SU-DHL-6 (cell line): ENCODE results near the gene KRTAP17-1.

Source experiments
- EZH2phosphoT487 ChIP-seq: fragments of 200-600 bp; sonication (generic), shearing (Covaris generic); conservative IDR thresholded peaks from 2 replicates; pipeline ENCODE4 v1.6.1; 2018; ENCODE audit warnings: mild to moderate bottlenecking, antibody characterized with exemption, low read length, moderate library complexity, mixed read lengths
- TF ChIP-seq, protein P1 (sequence below): fragments of 200-600 bp; sonication (generic); IDR thresholded peaks from one replicate; pipeline ENCODE4 v1.5.1; 2017; ENCODE audit warnings: antibody characterized with exemption, mild to moderate bottlenecking, low read length, moderate library complexity; ENCODE audit not compliant: insufficient read depth, poor library complexity, severe bottlenecking

DNA sequence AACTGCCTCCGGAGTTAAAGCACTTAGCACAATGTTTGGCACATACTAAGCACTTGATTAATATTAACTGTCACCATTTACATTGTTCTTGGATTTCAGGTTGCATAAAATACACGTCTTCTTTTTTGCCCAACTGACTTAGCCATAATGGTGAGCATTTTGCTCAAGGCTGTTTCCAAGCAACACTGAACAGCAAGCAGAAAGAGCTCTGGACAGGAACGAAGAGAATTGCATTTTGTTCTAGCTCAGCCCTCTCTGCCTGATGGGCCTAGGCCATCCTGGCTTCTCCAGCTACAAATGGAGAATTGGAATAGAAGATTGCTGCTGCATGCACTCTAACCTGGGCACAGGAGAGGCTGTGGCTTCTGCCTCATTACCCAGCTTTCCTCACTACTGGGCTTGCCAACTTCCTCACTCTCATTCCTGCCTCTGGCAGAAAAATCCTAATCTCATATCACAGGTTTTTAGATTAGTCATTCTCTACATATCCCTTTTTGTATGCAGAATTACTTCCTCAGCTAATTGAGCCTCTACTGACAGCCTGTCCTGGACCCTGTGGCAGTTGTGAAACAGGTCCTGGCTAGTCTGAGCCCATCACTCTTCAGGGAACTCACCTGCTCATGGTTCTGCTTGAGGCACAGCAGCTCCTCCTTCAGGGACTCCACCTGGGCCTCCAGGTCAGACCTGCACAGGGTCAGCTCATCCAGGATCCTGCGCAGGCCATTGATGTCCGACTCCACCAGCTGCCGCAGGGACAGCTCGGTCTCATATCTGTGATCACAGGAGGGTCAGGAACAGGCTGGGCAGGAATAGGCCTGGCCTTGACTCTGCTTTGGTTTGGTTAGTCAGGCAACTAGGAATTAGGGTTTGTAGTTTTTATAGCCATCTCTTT is 32.6 kb upstream of the KRTAP17-1 start:
- TF ChIP-seq, protein P1, sequence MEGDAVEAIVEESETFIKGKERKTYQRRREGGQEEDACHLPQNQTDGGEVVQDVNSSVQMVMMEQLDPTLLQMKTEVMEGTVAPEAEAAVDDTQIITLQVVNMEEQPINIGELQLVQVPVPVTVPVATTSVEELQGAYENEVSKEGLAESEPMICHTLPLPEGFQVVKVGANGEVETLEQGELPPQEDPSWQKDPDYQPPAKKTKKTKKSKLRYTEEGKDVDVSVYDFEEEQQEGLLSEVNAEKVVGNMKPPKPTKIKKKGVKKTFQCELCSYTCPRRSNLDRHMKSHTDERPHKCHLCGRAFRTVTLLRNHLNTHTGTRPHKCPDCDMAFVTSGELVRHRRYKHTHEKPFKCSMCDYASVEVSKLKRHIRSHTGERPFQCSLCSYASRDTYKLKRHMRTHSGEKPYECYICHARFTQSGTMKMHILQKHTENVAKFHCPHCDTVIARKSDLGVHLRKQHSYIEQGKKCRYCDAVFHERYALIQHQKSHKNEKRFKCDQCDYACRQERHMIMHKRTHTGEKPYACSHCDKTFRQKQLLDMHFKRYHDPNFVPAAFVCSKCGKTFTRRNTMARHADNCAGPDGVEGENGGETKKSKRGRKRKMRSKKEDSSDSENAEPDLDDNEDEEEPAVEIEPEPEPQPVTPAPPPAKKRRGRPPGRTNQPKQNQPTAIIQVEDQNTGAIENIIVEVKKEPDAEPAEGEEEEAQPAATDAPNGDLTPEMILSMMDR = no peak
- no peak for TF ChIP-seq EZH2phosphoT487
